ENCODE results near the gene PTPN2.

The PTPN2 gene

GRCh38 chr18:12884406-12885323 is 628 bp upstream of the PTPN2 start:
- TF ChIP-seq ZNF70 (CRISPR knock-in tag; IDR thresholded peaks at IDR 0.05) (no peak), BACH2 (CRISPR knock-in tag; IDR thresholded peaks at IDR 0.05; ENCODE audit: borderline replicate concordance) (no peak), CSRNP3 (CRISPR knock-in tag; IDR thresholded peaks at IDR 0.05) (no peak), ISL1 (CRISPR knock-in tag; IDR thresholded peaks at IDR 0.05) (no peak), POU6F1 (CRISPR knock-in tag; IDR thresholded peaks at IDR 0.05; ENCODE audit: borderline replicate concordance, low read depth) (no peak), TOX (CRISPR knock-in tag; IDR thresholded peaks at IDR 0.05; ENCODE audit: borderline replicate concordance) (no peak), TSHZ2 (CRISPR knock-in tag; IDR thresholded peaks at IDR 0.05) (no peak), TCF4 (CRISPR knock-in tag; IDR thresholded peaks at IDR 0.05; ENCODE audit: borderline replicate concordance) (no peak), CSDC2 (CRISPR knock-in tag; IDR thresholded peaks at IDR 0.05) (no peak), CREB5 (CRISPR knock-in tag; IDR thresholded peaks at IDR 0.05; ENCODE audit: low read depth) (no peak), ZFP30 (CRISPR knock-in tag; IDR thresholded peaks at IDR 0.05) (no peak), RARB (CRISPR knock-in tag; IDR thresholded peaks at IDR 0.05) (no peak)
- ATAC-seq = peak; percentile 6; the same call in 2 of the 3 replicates

GRCh38 chr18:12883372-12883683 is 709 bp downstream of the PTPN2 start:
- ATAC-seq = peak; percentile 52

GRCh38 chr18:12882453-12883371 is 1.3 kb downstream of the PTPN2 start:
- no peak for TF ChIP-seq ZFP30 (CRISPR knock-in tag; IDR thresholded peaks at IDR 0.05)
- no peak for TF ChIP-seq CREB5 (CRISPR knock-in tag; IDR thresholded peaks at IDR 0.05; ENCODE audit: low read depth)
- no peak for TF ChIP-seq POU6F1 (CRISPR knock-in tag; IDR thresholded peaks at IDR 0.05; ENCODE audit: borderline replicate concordance, low read depth)
- TF ChIP-seq GLIS3 (CRISPR knock-in tag; IDR thresholded peaks at IDR 0.05) = no peak
- TF ChIP-seq SNAI2 (CRISPR knock-in tag; IDR thresholded peaks at IDR 0.05) = no peak
- no peak for TF ChIP-seq TCF4 (CRISPR knock-in tag; IDR thresholded peaks at IDR 0.05; ENCODE audit: borderline replicate concordance)
- TF ChIP-seq ZNF8 (CRISPR knock-in tag; IDR thresholded peaks at IDR 0.05) = no peak
- TF ChIP-seq BACH2 (CRISPR knock-in tag; IDR thresholded peaks at IDR 0.05; ENCODE audit: borderline replicate concordance) = no peak
- ATAC-seq = no peak; the same call in 2 of the 3 replicates

More at GRCh38 chr18:12883372-12883683, 709 bp downstream of the PTPN2 start:
- no peak for TF ChIP-seq PATZ1 (CRISPR knock-in tag; IDR thresholded peaks at IDR 0.05; ENCODE audit: borderline replicate concordance)
- TF ChIP-seq PPARA (CRISPR knock-in tag; IDR thresholded peaks at IDR 0.05; ENCODE audit: borderline replicate concordance) = no peak
- no peak for TF ChIP-seq CSDC2 (CRISPR knock-in tag; IDR thresholded peaks at IDR 0.05)
